ENCODE data around the gene AREG. TPM values are rescaled to one million over a fixed set of nuclear protein-coding genes. Genes with fewer than 3 reads are reported as not detected.

AREG gene
- total and polyA plus RNA-seq, 2 of the 4 experiments (the other 2 are of a cell fraction) = 0.17 to 0.18 TPM

GRCh38 chr4:74446896-74447295 is 2.0 kb downstream of the AREG start:
- no peak overlapping the region for H4K91ac ChIP-seq (ENCODE audit: insufficient read depth, low read depth, low read length)
- dilution Hi-C loops (cut with HindIII; ENCODE audit: low sequenced_read_pairs, unreplicated experiment) = no loop called here
- no peak overlapping the region for H3K18ac ChIP-seq (ENCODE audit: low read depth, low read length)
- BruUV-seq (replicated peaks) = no TSS peak
- H3K36me3 ChIP-seq (ENCODE audit: control insufficient read depth, insufficient read depth, low read length) = peaks cover 2% of the 10 kb centered on the region; the same call in 1 of the 2 replicates
- H3K9me1 ChIP-seq (ENCODE audit: insufficient read depth, low read length) = peaks cover 5% of the 10 kb centered on the region; the same call in 1 of the 2 replicates
- ATAC-seq (ENCODE audit: low read depth) (no peak), DNase-seq (no peak)
- H3K9ac ChIP-seq (ENCODE audit: low read depth, low read length) = no peak overlapping the region
- no peak overlapping the region for H3K4ac ChIP-seq (ENCODE audit: low read depth, low read length)
- no peak overlapping the region for H3K4me3 ChIP-seq (ENCODE audit: insufficient read depth, low read depth, low read length)
- no peak overlapping the region for H2BK20ac ChIP-seq (ENCODE audit: low read depth, low read length)
- ChIA-PET CTCF (interaction anchor here (0.7 kb wide), 1 partner anchor 68 kb away, joined by 3 read pairs; no protein-coding TSS in a partner anchor), POLR2A (ENCODE audit: unreplicated experiment) (no interaction called here)
- no peak overlapping the region for H3K23ac ChIP-seq (ENCODE audit: low read depth, low read length)
- no peak overlapping the region for H3K14ac ChIP-seq (replicated peaks; ENCODE audit: low read depth, low read length)
- no peak overlapping the region for H2BK5ac ChIP-seq (ENCODE audit: low read depth, low read length, poor library complexity, severe bottlenecking)
- peaks cover 3% of the 10 kb centered on the region; the same call in 1 of the 2 replicates for H3K4me1 ChIP-seq (ENCODE audit: control insufficient read depth, insufficient read depth, low read length)
- no peaks in the 10 kb centered on the region for H3K9me3 ChIP-seq (ENCODE audit: control insufficient read depth, insufficient read depth, low read length)
- no peak overlapping the region; a peak in 1 of 4 replicates for H4K8ac ChIP-seq (ENCODE audit: low read depth in 2 of 2, low read length in 2 of 2)
- in situ Hi-C loops (cut with MboI; ENCODE audit: low sequenced_read_pairs) = no loop called here
- no peak overlapping the region for H4K5ac ChIP-seq (ENCODE audit: low read depth, low read length)
- peaks cover 0 to 3% of the 10 kb centered on the region in 2 experiments; a peak in 1 of 4 replicates for H3K79me1 ChIP-seq (ENCODE audit: low read depth in 1 of 2, low read length in 2 of 2)
- H3K27ac ChIP-seq (ENCODE audit: insufficient read depth, low read length) = no peak overlapping the region
- no peaks in the 10 kb centered on the region for H3K27me3 ChIP-seq (ENCODE audit: control insufficient read depth, insufficient read depth, low read length)
- H2AK9ac ChIP-seq (replicated peaks; ENCODE audit: low read depth, low read length, poor library complexity) = no peak overlapping the region
- no CpG with 5 or more reads among the region's 1 CpG for WGBS, 2 experiments (ENCODE audit: extremely low coverage in 2 of 2, insufficient read length in 1 of 2)
- no peak overlapping the region for H2AFZ ChIP-seq (replicated peaks; ENCODE audit: low read length, poor library complexity)
- H3K56ac ChIP-seq (ENCODE audit: extremely low read depth, insufficient read depth, low read length) = no peak overlapping the region
- no peak overlapping the region for H2AK5ac ChIP-seq (ENCODE audit: low read depth, low read length)
- no peak overlapping the region for H3K4me2 ChIP-seq (ENCODE audit: low read depth, low read length)
- no peaks in the 10 kb centered on the region for H4K20me1 ChIP-seq (ENCODE audit: insufficient read depth, low read length)
- intact Hi-C loops (cut with micrococcal nuclease) = loop anchor here (10.0 kb wide), 1 partner anchor 228 kb away; no protein-coding TSS in a partner anchor
- H2BK120ac ChIP-seq (ENCODE audit: low read depth, low read length) = no peak overlapping the region
- TF ChIP-seq NFE2L2 (IDR thresholded peaks at IDR 0.05; ENCODE audit: low read depth, low read length) = no peak
- no peak for TF ChIP-seq USF2 (IDR thresholded peaks at IDR 0.05; ENCODE audit: low read depth, low read length)
- TF ChIP-seq CEBPB (IDR thresholded peaks at IDR 0.05; ENCODE audit: low read depth, low read length) = no peak
- no peak for TF ChIP-seq FOS (IDR thresholded peaks at IDR 0.05; ENCODE audit: low read depth, low read length)
- no peak for TF ChIP-seq MAZ (IDR thresholded peaks at IDR 0.05; ENCODE audit: borderline replicate concordance, low read depth, low read length)
- TF ChIP-seq ELK1 (IDR thresholded peaks at IDR 0.05; ENCODE audit: borderline replicate concordance, low read depth, low read length) = no peak
- TF ChIP-seq RAD21 (IDR thresholded peaks at IDR 0.05; ENCODE audit: low read length) = no peak
- TF ChIP-seq RCOR1 (IDR thresholded peaks at IDR 0.05; ENCODE audit: insufficient replicate concordance, low read length) = no peak
- no peak for TF ChIP-seq POLR2A (IDR thresholded peaks at IDR 0.05; ENCODE audit: low read depth, low read length)
- TF ChIP-seq BHLHE40 (IDR thresholded peaks at IDR 0.05; ENCODE audit: low read depth, low read length) = no peak
- no peak for TF ChIP-seq SMC3 (IDR thresholded peaks at IDR 0.05; ENCODE audit: low read depth, low read length)
- TF ChIP-seq MXI1 (IDR thresholded peaks at IDR 0.05; ENCODE audit: borderline replicate concordance, low read depth, low read length) = no peak
- TF ChIP-seq MAFK (IDR thresholded peaks at IDR 0.05; ENCODE audit: low read depth, low read length) = no peak
- TF ChIP-seq CTCF (conservative IDR thresholded peaks at IDR 0.05; ENCODE audit: low read depth, low read length) = no peak
- no peak for TF ChIP-seq CHD1 (IDR thresholded peaks at IDR 0.05; ENCODE audit: low read depth, low read length)
- no peak for TF ChIP-seq RFX5 (IDR thresholded peaks at IDR 0.05; ENCODE audit: low read depth, low read length)
- H2BK15ac ChIP-seq (ENCODE audit: low read depth, low read length) = no peak overlapping the region

Measured in IMR-90 (cell line).